ENCODE results near the gene PISD. TPM values are rescaled to one million over a fixed set of nuclear protein-coding genes. Genes with fewer than 3 reads are reported as not detected.

Gene PISD
- total RNA-seq, 1 donor from 2014 or later = 110 TPM

DNA sequence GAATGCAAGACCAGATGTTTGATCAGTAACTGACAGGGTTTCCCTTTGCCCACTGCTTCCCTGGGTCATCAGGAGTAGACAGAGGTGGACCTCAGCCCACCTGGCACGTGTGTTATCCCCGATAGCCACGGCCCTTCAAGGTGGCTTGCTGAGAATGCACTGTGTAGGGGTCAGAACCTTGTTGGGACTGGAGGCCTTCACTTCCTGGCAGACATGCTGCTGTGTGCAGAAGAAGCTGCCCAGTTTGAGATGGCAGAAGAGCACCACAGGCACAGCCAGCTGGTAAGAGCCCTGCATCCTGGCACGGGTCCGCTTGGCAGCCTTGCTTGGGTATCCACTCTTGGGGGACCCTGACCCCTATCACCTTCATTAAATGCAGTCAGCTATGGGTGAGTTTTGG lies 83.8 kb downstream of the PISD start:
- no peak for DNase-seq (ENCODE audit: low spot score in 2 of 2)
- no peak overlapping the region for H3K27ac ChIP-seq
- H3K27me3 ChIP-seq = no peaks in the 10 kb centered on the region
- peaks cover 17 to 24% of the 10 kb centered on the region in 2 donors for H3K36me3 ChIP-seq
- TF ChIP-seq, protein P1, sequence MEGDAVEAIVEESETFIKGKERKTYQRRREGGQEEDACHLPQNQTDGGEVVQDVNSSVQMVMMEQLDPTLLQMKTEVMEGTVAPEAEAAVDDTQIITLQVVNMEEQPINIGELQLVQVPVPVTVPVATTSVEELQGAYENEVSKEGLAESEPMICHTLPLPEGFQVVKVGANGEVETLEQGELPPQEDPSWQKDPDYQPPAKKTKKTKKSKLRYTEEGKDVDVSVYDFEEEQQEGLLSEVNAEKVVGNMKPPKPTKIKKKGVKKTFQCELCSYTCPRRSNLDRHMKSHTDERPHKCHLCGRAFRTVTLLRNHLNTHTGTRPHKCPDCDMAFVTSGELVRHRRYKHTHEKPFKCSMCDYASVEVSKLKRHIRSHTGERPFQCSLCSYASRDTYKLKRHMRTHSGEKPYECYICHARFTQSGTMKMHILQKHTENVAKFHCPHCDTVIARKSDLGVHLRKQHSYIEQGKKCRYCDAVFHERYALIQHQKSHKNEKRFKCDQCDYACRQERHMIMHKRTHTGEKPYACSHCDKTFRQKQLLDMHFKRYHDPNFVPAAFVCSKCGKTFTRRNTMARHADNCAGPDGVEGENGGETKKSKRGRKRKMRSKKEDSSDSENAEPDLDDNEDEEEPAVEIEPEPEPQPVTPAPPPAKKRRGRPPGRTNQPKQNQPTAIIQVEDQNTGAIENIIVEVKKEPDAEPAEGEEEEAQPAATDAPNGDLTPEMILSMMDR (IDR thresholded peaks at IDR 0.05) = no peak
- no peaks in the 10 kb centered on the region for H3K4me1 ChIP-seq
- intact Hi-C loops (cut with DNase I) = no loop called here
- no peak overlapping the region for H3K4me3 ChIP-seq
- no peaks in the 10 kb centered on the region for H3K9me3 ChIP-seq

GRCh38 chr22:31577711-31578110 lies 84.3 kb downstream of the PISD start:
- TF ChIP-seq, protein P1 (IDR thresholded peaks at IDR 0.05) = no peak
- intact Hi-C loops (cut with DNase I) = no loop called here
- Histone ChIP-seq H3K4me3 (no peak overlapping the region), H3K27me3 (no peaks in the 10 kb centered on the region), H3K9me3 (no peaks in the 10 kb centered on the region), H3K36me3 (peaks cover 17 to 28% of the 10 kb centered on the region in 2 donors), H3K4me1 (no peaks in the 10 kb centered on the region), H3K27ac (no peak overlapping the region)
- no peak for DNase-seq (ENCODE audit: low spot score in 2 of 2)

DNA sequence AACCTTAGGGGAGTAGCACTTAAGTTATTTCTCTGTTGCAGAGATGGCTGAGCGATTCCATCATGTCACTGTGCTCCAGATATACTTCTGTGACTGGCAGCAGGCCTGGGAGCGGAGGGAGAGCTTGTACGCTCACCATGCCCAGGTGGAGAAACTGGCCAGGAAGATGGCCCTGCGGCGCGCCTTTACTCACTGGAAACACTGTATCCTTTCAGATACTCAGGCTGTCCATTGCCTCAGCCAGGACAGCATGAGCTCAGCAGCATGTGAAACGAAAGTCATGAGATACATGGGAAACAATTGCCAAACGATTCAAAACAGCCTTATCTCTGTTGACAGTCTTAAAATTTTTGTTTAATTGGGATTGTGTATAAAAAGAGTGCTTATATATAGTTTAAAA lies 86.8 kb downstream of the PISD start:
- no peak overlapping the region for H3K4me3 ChIP-seq
- H3K36me3 ChIP-seq = peaks cover 17 to 34% of the 10 kb centered on the region in 2 donors
- H3K27ac ChIP-seq = no peak overlapping the region
- intact Hi-C loops (cut with DNase I) = no loop called here
- no peaks in the 10 kb centered on the region for H3K9me3 ChIP-seq
- H3K27me3 ChIP-seq = no peaks in the 10 kb centered on the region
- DNase-seq (ENCODE audit: low spot score in 2 of 2) = no peak
- no peaks in the 10 kb centered on the region for H3K4me1 ChIP-seq
- TF ChIP-seq, protein P1 (IDR thresholded peaks at IDR 0.05) = no peak

DNA sequence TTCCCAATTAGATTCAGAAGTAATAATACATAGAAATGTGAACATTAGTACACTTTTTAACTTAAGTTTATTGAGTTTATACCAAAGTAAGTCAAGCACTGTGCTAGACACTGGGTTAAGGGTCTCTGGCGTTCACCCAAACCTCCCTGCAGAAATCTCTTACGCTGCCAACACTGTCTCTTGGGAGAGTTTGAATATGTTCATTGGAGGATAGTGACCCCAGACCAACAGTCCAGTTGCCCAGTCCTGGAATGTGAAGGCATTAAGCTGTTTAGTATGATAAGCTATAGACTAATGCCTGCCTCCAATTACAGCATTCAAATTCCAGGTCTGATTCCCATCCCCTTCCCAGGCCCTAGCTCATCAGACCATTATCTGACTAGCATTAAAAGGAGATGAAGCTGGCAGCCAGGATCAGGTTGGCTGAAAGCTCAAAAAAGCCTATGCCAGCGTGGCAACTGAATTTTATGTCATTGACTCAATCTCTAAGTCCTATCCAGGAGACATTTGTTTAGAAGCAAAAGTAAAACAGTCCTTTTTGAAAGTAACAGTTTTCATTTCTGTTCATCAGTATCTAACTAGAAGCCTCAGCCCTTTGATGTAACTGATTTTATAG lies 87.9 kb downstream of the PISD start:
- no peaks in the 10 kb centered on the region for H3K27me3 ChIP-seq
- no peaks in the 10 kb centered on the region for H3K4me1 ChIP-seq
- no peak for DNase-seq (ENCODE audit: low spot score in 2 of 2)
- intact Hi-C loops (cut with DNase I) = no loop called here
- H3K4me3 ChIP-seq = no peak overlapping the region
- H3K9me3 ChIP-seq = no peaks in the 10 kb centered on the region
- TF ChIP-seq, protein P1 (IDR thresholded peaks at IDR 0.05) = no peak
- peaks cover 17 to 34% of the 10 kb centered on the region in 2 donors for H3K36me3 ChIP-seq
- no peak overlapping the region for H3K27ac ChIP-seq

- Histone ChIP-seq H3K4me3 (no peak overlapping the region), H3K9me3 (no peaks in the 10 kb centered on the region), H3K27ac (no peak overlapping the region), H3K36me3 (peaks cover 14 to 23% of the 10 kb centered on the region in 2 donors), H3K27me3 (no peaks in the 10 kb centered on the region), H3K4me1 (no peaks in the 10 kb centered on the region)
- no peak for DNase-seq (ENCODE audit: low spot score in 2 of 2)
- TF ChIP-seq, protein P1 (IDR thresholded peaks at IDR 0.05) = no peak
- intact Hi-C loops (cut with DNase I) = no loop called here
Observed at GRCh38 chr22:31572939-31573338, 89.1 kb downstream of the PISD start.

- Histone ChIP-seq H3K36me3 (peaks cover 5 to 11% of the 10 kb centered on the region in 2 donors), H3K27ac (no peak overlapping the region), H3K4me1 (no peaks in the 10 kb centered on the region), H3K9me3 (no peaks in the 10 kb centered on the region), H3K27me3 (no peaks in the 10 kb centered on the region), H3K4me3 (no peak overlapping the region)
- no peak for DNase-seq (ENCODE audit: low spot score in 2 of 2)
- intact Hi-C loops (cut with DNase I) = no loop called here
- TF ChIP-seq, protein P1 (IDR thresholded peaks at IDR 0.05) = no peak
Observed at GRCh38 chr22:31569126-31569525, 92.9 kb downstream of the PISD start.

Data from ascending aorta (tissue), 2 donors.